G401 (cell line): ENCODE data around the gene SERPINB4. TPM values are rescaled to one million over a fixed set of nuclear protein-coding genes. Genes with fewer than 3 reads are reported as not detected.
"Not testable (repeated sequence)": the region's sequence is repeated elsewhere in the genome, so short reads cannot be mapped to it uniquely, and the experiment has no call there.

Experiments used
- DNase-seq: peaks from one replicate; pipeline ENCODE4 v3.0.0-alpha.2; 2015; ENCODE audit warnings: low spot score
- in situ Hi-C: cut with HindIII; loops from 2 replicates; pipeline ENCODE4 v1.10.0; 2016; ENCODE audit warnings: low sequenced_read_pairs, mixed read lengths
- total RNA-seq: library from RNA; depleted of rRNA; stranded (reverse); fragments of >200 nt; shearing (Covaris generic); gene quantifications from 2 replicates; pipeline ENCODE4 v1.2.3, GENCODE V29; 2014; rRNA removed

Gene SERPINB4
- total RNA-seq: not detected in 2 replicates

GRCh38 chr18:63644142-63644541 lies at the start of gene SERPINB4:
Gene SERPINB4, minus strand, starts transcription at chr18:63644256. Its CDS starts 679 bp downstream, at chr18:63643577.
- in situ Hi-C loops, DNase-seq: not testable (repeated sequence)

- in situ Hi-C loops: no loop called here
- DNase-seq: no peak
Measured at GRCh38 chr18:63689064-63689463, 45.0 kb upstream of the SERPINB4 start.

DNA sequence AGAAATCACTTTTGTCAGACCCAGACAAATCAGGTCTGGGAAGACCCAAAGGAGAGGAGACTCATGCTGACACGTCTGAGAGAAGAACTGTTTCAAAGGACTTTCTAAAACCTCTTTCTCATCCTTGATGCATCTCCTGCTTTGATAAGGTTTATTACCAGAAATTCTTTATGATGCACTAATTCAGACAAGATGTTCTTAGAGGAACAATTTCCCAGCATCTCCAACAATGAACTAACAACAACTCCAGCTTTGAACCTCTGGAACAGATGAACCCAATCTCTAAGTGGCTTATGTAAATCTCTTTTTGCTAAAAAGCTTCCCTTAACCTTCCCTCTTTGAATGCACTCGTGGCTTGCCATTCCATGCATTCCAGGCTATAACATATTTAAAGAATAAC lies 42.8 kb upstream of the SERPINB4 start:
- in situ Hi-C loops: no loop called here
- no peak for DNase-seq

DNA sequence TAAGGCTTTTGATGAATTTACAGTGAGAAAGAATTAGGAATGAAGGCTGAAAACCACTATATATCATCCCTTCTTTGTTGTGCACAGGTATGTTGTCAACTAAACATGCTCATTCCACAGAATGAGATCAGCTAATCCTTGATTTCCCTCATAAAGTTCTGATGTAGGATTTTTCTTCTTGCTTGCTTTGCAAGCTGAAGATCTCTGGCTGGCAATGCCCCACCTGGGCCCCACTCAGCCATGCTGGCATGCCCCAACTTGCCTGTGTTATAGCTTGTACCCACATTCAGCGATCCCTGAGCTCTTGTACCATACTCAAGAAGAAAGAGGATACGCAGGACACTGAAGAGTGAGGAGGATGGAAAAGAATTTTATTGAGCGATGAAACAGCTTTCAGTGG lies 40.7 kb upstream of the SERPINB4 start:
- DNase-seq: no peak
- in situ Hi-C loops: no loop called here

DNA sequence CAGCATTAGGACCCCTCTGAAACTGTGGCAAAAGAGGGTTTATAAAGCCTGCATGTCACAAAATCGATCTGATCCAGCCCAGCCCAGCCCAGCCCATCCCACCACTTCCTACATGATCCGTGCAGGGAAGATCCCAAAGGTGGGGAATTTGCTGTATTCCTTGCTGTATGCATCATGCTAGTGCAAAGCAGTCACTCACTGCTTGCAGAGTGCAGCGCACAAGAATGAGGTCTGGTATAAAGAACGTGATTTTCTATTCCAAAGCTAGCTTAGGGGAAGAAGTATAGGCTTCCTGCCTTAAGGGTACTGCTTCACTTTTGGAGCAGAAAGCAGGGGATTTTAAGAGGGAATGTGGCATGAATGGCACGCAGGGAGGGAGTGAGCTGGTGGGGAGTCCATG lies 39.8 kb upstream of the SERPINB4 start:
- no peak for DNase-seq
- in situ Hi-C loops: no loop called here

GRCh38 chr18:63683152-63683551 lies 39.1 kb upstream of the SERPINB4 start:
- in situ Hi-C loops: no loop called here
- DNase-seq: no peak

- in situ Hi-C loops: no loop called here
- DNase-seq: no peak
Measured at GRCh38 chr18:63681449-63682340, 37.6 kb upstream of the SERPINB4 start.

DNA sequence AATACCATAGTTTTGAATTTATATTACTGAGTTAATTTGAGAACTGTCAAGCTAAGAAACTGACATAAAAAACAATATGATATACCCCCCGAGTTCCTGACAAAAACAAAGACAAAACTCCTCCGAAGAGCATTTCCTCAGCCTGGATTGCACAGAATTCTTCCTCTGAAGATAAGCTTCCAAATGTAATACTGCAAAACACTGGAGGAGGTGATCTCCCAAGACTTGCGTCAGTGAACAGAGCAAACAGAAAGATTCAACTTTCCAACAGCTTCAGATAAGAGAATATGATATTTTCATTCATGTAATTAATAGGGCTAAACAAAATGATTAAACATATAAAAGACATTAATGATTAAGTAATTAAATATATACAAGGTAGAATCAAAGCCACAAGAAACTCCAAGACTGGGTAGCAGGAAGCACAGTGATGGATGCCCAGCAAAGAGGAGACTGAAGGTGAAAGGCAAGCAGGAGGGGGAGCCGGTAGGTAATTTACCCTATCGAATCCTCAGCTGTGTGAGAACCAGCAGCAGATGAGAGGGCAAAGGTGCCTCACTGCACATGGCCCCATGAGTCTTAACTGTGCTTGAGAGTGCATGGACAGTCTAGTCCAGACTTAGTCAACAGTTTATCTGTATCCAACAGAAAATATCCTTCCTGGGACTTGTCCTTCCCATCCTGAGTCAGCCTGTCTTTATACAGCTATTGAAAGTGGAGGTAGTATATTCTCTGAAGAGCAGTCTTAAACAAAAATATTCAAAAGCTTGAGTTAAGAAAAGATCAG lies 36.0 kb upstream of the SERPINB4 start:
- no peak for DNase-seq
- in situ Hi-C loops: no loop called here

- in situ Hi-C loops: no loop called here
- no peak for DNase-seq
Measured at GRCh38 chr18:63677500-63678225, 33.6 kb upstream of the SERPINB4 start.

DNA sequence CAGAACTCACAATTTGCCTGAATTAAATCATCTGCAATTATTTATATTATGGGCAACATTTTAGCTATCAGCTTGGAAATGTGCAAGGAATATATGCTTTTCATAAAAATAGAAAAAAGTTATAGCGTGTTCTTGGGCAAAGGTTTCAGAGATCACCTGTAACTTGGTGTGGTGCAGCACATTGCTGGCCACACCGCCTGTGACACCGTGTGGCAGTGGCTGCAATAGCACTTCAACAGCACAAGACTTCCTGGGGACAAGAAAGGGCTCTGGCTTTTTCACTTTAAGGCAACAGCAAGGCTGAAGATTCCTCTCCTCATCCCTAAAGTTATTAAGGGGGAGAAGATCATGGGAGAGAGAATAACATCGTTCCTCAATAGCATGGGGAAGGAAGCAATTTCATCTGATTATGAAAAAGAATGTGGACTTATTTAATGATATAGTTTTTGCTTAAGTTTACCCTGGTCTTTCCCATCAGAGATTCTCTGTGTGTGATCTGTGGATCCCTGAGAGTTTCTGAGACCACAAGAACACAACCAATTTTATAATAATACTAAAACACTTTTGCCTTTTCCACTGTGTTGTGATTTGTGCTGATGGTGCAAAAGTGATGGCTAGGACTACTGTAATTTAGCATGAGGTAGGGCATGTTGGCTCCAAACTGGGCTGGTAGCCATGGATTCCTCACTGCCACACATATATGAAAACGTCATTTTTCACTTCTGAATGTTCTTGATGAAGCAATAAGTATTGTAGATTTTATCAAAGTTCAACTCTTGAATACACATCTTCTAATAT lies 32.7 kb upstream of the SERPINB4 start:
- no peak for DNase-seq

GRCh38 chr18:63664571-63664970 lies 20.5 kb upstream of the SERPINB4 start:
- no peak for DNase-seq
- in situ Hi-C loops: no loop called here

More for the DNA sequence above, 32.7 kb upstream of the SERPINB4 start:
- in situ Hi-C loops: no loop called here

- in situ Hi-C loops: not testable (repeated sequence)
Measured at GRCh38 chr18:63661750-63662149, 17.7 kb upstream of the SERPINB4 start, which contains the start of gene SERPINB3. Gene SERPINB3, minus strand, starts transcription at chr18:63661893. Its CDS starts 677 bp downstream, at chr18:63661216.

GRCh38 chr18:63658920-63659319 lies 14.9 kb upstream of the SERPINB4 start:
- in situ Hi-C loops, DNase-seq: not testable (repeated sequence)

More at GRCh38 chr18:63661750-63662149, 17.7 kb upstream of the SERPINB4 start, which contains the start of gene SERPINB3:
- not testable (repeated sequence) for DNase-seq

GRCh38 chr18:63650271-63650670 lies 6.2 kb upstream of the SERPINB4 start:
- in situ Hi-C loops, DNase-seq: not testable (repeated sequence)

DNA sequence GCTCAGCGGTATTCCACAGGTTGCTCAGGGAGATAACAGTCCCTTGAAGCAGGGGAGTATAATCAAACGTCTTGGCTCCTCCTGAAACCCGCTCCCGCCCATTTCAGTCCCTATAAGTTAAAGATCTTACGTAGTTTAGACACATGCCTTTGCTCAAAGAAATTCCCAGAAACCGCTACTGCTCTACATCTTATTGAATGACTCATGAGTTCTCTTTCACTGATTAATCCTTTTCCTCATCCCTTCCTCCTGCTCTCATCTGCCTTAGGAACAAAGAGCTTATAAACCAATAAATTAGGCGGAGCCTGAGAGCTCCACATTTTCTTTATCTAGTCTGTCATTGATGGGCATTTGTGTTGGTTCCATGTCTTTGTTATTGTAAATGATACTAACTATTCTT lies 4.2 kb upstream of the SERPINB4 start:
- DNase-seq: no peak
- in situ Hi-C loops: no loop called here

DNA sequence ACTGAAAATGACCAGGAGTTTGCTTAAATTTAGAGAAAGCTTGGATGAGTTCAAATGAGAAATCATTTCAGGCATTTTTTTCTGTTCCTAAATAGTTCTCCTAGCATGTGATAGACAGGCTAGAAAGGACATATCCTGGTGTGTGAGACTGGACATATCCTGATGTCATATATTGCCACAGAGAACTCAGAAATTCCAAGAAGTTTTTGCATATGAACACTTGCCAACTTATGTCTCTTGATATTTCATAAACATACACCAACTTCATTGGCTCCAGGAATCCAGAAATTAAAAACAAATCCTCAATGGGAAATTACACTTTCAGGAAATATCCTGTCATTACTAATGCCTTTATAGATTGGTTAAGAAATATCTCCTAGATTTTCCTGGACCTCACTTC lies 2.9 kb upstream of the SERPINB4 start:
- DNase-seq: no peak
- in situ Hi-C loops: no loop called here

DNA sequence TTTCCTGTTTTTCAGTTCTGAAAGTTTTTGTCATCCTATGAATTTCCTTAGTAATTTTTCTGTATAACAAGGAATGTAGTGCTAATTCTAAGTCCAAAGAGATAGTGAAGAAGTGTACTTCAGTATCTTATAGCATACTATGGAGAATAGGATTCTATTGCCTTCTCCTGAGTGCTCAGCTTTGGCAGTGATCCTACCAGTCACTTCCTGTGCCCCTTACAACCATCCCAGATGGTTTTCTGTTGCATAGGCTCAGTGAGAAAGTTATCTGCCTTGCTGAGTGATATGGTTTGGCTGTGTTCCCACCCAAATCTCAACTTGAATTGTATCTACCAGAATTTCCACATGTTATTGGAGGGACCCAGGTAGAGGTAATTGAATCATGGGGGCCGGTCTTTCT lies 638 bp upstream of the SERPINB4 start:
- in situ Hi-C loops, DNase-seq: not testable (repeated sequence)

DNA sequence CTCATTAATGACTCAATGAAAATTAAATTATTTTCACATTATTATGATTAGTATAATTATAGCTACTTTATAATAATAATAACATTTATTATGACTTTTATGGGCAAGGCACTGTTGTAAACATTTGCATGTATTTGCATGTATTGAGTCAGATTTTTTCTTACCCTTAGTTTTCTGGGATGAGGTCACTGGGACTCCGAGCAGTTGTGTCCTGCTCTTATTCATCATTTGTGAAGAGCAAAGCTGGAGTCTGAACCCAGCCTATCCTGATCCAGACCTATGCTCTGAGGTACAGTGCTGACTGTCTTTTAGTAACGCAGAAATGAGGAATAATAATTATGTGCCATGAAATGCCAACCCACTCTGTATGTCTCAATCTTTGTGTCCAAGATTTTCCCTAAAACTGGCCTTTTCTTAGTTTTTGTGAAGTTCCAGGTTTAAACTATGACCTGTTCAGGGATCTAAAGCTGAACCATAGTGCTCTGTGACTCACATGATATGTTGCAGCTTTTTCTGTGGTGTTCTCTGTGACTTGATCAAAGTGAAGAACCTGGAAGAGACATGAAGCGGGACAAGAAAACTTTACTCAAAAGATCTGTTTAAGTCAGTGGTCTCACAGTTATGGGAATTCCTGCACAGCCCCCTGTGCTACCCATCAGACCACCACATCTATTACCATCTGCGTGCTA lies 1.2 kb downstream of the SERPINB4 start:
- in situ Hi-C loops, DNase-seq: not testable (repeated sequence)
